Left cardiac atrium (tissue), 4 donors: ENCODE measurements around the gene TEX29. TPM values are rescaled to one million over a fixed set of nuclear protein-coding genes. Genes with fewer than 3 reads are reported as not detected.
A peak's percentile ranks its signal among the peaks of the same experiment; 100 is the strongest.

Source experiments
- ATAC-seq, 2 donors: fragments of 200-7000 bp; cut with Tn5 transposase; one replicate each; pipeline ENCODE4 v1.9.1; 2020; ENCODE audit warnings: mild to moderate bottlenecking in 2 of 2, moderate library complexity in 2 of 2
- DNase-seq: peaks from one replicate; pipeline ENCODE4 v3.0.0-alpha.2; 2020
- intact Hi-C, 2 donors: fragments of 100-400 bp; cut with DNase I; formaldehyde crosslinking; loops; one replicate each; pipeline versions ENCODE4 v1.14.1 to v1.15.1; 2022 to 2023
- long read RNA-seq: library from polyadenylated mRNA; unstranded; transcript quantifications from one replicate; pipeline ENCODE4 v2.0.0, GENCODE V29; 2021
- total RNA-seq, 2 donors: library from RNA; stranded (reverse); fragmentation: NEBNext Ultra II Directional; extraction: Animal tissue kit (Norgen Biotek cat#: 25700); gene quantifications; one replicate each; pipeline ENCODE4 v1.2.1, GENCODE V29; 2021
- donor health status: DM: no; HTN: yes; CAD: no.
- donor health status: DM: no; HTN: yes; CAD: no; lungs with severe emphysema.
- donor health status: DM: yes; HTN: yes; CAD: no.
- donor health status: Dilated cardiomyopathy.

Gene TEX29
- total RNA-seq, result under 1 TPM in 1 of 2 donors, not detected in 1; 0.41 TPM
- long read RNA-seq, result 0 reads

DNA sequence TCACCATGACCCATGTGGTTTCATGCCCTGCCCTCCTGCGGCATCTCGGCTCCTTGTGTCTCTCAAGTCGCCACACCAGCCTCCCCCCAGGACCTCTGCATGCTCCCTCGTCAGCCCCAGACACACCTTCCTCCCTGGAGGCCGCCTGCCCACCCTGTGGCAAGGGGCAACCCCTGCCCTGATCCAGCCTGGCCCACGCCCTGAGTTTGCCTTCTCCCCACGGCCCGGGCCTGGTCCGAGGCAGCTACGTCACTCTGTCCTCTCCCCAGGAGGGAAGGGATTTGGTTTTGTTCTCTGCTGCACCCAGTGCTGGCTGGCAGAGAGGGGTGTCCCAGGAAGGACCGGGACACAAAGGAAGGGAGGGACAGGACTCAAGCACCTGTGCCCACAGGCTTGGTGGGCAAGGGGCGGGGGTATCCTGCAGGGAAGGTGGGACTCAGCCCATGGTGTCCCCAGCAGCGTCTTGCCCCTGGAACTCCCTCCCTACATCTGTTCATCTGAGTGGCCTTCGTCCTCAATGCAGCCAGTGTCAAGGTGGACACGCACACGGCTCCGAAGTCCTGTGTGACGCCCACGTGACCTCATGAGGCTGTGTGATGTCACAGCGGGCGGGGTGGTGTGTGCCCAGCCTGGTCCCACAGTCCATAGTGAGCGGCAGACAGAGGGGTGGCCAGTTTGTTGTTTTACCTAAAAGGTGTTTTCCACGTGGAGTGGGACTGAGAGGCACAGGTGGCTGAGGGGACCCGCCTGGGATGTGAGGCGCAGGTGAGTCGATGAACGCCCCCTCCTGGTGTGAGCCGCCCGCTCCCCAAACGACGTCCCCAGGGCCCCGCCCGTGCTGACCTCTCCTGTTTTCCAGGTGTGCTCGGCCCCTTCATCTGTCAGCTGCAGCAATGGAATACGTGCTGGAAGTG, at the start of gene TEX29:
TEX29 (plus strand) TSS at position 645 of the 914 bp plus-strand sequence; CDS start at position 894, 249 bp downstream.
- DNase-seq (no peak), ATAC-seq (no peak)
- intact Hi-C loops, result no loop called here

DNA sequence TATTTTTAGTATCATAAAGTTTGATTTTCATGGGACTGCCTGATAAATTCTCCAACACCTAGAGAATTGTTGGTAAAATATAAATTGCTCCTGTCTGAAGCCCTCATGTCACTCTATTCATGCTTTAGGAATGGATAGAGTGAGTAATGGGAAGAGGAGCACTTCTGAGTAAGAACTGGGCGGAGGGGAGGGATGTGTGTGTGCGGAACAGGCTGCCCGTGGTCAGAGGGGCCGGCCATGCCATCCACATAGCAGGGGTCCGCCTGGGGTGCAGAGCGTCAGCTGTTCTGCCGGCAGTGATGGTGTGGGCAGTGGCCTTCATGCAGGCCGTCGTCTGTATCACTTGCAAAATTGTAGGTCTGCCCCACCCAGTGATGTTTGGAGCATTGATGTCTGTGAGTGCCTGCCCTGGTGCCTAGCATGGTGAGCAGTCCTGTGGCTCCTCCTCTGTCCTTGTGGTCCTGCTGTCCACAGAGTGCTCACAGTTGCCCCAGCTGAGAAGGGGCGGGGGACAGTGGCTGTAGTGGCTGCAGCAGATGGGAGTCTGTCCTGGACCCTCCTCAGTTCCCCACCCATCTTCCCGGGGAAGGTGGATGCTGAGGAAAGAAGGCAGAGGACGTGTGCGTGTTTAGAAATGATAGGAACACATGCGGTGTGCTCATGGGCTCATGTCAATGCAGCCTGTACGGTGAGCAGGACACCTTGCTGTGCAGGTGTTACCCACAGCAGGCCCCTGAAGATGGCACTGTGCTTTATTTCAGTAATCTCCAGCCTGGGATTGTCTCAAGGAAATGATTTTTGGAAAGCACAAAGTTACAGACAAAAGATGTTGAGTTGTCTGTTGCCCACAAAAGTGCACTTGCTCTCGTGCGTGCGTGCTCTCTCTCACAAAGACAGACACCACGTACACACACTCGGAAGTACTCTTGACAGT, 49.4 kb upstream of the TEX29 start:
- ATAC-seq, result peak in 1 of 2 donors; percentile 18
- intact Hi-C loops, result no loop called here
- DNase-seq, result no peak

DNA sequence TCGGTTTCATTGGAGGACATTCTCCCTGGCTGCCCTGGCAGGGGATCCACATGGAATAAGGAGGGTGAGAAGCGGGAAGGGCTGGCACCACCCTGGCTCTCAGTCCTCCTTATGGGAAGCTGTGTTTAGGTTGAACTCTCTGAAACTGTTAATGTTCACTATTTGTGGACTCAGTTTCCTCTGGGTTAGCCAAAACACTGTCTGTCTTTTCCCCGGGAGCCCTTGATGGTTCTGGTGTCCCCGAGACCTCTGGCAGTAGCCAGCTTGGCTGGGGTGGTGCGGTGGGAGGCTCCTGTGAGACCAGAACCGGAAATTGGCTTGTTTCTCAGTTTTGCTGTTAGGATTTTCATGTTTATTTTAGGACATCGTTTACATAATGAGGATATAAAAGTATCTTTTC, 48.3 kb upstream of the TEX29 start:
- intact Hi-C loops, result no loop called here
- ATAC-seq (no peak), DNase-seq (no peak)

DNA sequence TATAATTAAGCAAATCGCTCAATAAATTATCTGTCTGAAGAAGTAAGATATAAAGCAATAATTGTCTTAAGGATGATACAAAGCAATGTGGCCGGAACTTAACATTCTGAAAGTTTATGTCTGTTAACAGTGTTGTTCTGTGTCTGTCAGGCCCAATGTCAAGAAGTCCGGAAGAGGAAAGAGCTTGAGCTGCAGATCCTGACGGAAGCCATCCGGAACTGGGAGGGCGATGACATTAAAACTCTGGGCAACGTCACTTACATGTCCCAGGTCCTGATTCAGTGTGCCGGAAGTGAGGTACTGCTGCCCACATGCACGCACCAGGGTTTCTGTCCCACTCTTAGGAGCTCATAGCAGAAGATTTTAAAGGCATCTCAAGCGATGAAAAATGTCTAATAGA, 45.1 kb upstream of the TEX29 start:
- intact Hi-C loops, result no loop called here
- ATAC-seq, result no peak
- no peak for DNase-seq

DNA sequence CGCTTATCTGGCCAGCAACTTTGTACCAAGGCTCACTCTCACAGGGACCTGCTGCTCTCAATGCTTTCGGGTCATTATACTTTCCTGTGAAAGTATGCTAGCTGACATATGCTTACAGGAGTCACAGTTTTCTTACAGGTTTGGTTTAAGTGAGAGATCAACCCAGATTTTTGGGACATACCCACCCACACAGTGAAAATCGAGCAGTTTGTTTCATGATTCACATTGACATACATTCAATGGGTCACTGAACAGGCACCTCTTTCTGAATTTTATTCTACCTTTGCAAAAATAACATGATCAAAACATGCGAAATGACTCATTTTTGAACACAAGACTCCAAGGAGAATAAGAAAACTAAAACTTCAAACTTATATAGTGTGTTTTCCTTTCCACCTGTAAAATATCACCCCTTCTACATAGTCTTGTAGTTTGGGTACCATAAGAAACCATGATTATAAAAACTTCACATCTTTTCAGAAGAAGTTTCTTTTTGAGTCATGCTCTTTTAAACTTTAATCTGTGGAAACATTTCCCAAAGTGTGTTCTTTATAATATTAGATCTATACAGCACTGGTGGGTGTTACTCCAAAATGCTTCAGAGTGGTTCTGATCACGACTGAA, 44.3 kb upstream of the TEX29 start:
- DNase-seq (no peak), ATAC-seq (no peak)
- intact Hi-C loops, result no loop called here

DNA sequence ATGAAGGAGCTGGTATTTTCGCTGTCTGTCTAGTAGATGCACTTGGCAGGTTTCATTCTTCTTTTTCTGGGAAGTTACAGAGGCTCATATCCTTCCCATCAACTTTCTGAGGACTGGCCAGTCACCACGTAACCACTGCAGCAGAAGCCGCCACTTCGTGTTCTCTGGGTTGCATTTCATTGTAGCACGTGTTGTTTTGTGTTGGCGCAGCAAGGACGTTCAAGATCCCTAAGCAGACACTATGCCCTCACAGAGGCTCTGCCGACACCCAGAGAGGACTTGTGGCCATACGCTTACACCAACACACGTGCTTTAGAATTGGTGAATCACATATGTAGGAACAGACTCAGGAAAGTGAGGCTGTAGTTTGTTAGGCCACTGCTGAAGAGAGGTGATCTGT, 42.2 kb upstream of the TEX29 start:
- ATAC-seq (peak; percentile 6 to 28), DNase-seq (no peak)
- intact Hi-C loops, result no loop called here

DNA sequence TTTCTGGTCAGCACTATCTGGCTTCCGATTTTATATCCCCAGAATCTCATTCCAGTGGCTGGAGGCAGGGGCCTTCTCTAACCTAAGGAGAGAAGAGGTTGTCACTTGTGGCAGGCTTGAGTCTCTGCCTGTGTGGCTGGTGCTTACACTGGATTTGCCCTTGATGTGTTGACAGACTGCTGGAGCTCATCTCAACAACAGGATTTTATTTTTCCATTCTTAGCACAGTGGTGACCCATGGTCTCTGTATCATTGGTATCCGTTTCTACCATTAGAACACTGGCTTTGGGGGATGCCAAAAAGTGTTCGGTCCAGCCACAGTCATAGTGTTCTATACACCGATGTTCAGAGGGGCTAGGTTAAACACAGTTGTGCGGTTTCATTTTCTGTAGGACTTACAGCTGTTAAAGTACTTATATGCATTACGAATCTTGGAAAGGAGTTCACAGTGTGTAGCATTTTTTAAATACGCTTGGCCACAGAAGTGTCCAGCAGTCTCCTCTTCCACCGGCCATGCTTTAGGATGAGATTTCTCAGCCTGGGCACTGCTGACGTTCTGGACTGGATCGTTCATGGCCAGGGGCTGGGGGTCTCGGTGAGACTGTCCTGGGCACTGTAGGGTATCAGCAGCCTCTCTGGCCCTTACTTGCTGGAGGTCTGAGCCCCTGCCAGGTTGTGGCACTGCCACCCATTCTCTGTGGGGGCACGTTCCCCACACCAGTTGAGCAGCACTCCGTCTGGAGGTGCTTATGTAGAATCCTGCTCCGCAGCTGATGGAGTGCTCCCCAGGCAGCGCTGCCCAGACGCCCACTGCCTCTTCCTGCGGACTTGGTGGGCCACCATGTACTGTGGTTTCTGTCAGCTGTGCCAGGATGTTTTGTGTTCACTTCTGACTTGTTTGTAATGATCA, 41.4 kb upstream of the TEX29 start:
- intact Hi-C loops, result no loop called here
- ATAC-seq, result peak; percentile 64 to 74
- no peak for DNase-seq

DNA sequence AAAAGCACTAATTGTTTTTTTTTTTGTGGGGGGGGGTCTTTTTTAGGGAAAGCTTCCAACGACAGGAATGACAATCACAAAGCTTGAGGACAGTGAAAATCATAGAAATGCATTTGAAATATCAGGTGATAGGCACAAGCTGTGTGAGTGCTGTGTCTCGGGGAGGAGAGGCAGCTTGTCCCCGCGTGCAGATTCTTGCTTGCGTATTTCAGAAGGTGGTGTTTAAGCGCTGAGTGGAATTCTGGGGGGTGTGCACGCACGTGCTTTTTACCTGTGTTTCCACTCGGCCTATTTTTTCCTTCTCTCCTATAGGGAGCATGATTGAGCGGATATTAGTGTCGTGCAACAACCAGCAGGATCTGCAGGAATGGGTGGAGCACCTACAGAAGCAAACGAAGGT, 40.2 kb upstream of the TEX29 start:
- intact Hi-C loops, result loop anchor here in 1 of 2 donors (5.0 to 10.0 kb wide), 2 partner anchors 33 to 55 kb away; no protein-coding TSS in a partner anchor
- no peak for DNase-seq
- ATAC-seq, result no peak

DNA sequence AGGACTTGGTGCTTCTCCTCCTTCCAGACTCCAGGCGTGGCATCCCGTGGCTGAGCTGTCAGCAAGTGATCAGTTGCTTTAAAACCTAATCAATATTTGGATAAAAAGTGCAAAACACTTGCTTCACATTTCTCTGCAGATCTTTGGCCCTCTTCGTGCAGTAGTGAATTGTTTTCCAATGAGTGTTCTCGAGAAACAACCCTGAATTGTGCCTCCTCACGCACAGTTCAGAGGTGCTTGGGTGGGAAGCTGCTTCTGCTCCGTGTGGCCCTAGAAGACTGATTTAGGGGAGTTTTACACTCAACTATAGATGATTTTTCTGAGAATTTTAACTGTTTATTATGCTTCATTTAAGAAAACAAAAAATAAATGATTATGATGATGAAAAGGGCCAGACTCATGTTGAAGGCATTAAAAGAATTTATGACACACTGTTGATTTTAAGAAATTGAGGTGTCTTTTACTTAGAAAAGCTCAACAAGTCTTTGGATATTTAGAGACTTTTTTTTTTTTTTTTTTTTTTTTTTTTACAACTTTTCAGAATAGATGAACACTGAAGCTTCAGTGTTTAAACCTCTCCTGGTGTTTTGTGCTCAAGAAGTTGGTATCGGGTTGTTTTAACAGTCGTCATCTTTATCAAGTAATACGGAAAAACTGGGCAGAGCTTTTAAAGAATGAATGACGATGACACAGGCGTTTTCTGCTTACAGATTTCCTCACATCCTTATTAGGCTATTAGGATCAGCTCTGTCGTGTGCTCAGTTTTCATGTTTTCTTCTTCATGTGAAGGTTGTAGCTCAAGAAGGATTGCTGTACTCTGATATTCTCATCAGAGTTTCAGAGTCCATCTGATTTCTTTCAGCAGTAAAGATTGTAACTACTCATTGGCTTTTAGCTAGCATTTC, 39.5 kb upstream of the TEX29 start:
- intact Hi-C loops, result loop anchor here in 1 of 2 donors (5.0 to 10.0 kb wide), 2 partner anchors 34 to 56 kb away; no protein-coding TSS in a partner anchor
- DNase-seq, result no peak

DNA sequence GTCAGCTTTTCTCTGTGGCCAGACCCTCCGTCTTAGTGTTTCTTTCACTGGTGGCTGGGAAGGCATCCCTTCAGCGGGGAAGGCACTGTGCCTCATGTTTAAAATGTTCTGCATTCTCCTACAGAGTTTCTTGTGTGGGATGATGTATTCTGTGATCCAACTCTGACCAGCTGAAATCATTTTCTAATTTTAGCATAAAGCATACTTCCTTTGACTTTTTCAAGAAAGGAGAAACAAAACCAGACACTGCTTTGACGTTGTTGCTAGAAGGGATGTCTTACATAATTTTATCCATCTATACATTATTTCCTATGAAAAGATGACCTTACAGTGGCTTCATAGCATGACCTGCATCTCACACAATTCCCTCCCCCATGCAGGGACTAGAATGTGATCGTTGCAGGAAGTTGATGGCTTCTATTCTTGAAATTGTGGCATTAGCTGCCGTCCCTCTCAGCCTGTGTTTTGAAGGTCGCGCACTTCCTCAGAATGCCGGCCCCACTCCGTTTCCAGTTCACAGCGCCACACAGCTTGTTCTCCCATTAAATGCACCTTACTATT, 38.6 kb upstream of the TEX29 start:
- intact Hi-C loops, result loop anchor here in 1 of 2 donors (5.0 to 10.0 kb wide), 2 partner anchors 35 to 57 kb away; no protein-coding TSS in a partner anchor
- ATAC-seq, result peak; percentile 18 to 45
- DNase-seq, result no peak

More for the DNA sequence above, 39.5 kb upstream of the TEX29 start:
- peak in 1 of 2 donors; percentile 5 for ATAC-seq

DNA sequence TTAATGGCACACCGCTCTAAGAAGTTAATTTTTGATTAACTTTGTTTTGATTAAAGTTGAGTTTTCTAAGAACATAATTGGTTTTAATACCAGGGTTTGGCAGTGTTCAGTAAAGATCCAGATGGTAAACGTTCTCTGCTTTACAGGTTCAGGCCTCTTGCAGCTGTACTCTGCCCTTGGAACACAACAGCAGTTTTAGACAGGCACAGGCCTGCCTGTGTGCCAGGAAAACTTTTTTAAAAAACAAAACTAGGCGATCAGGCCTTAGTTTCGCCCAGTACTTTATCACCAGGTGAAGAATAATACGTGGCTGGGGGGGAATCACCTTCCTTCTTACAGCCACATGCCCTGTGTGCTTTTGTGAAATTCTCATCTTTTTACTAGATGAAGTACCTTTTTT, 38.0 kb upstream of the TEX29 start:
- intact Hi-C loops, result loop anchor here in 1 of 2 donors (5.0 to 10.0 kb wide), 2 partner anchors 35 to 58 kb away; no protein-coding TSS in a partner anchor
- DNase-seq, result no peak
- no peak for ATAC-seq

DNA sequence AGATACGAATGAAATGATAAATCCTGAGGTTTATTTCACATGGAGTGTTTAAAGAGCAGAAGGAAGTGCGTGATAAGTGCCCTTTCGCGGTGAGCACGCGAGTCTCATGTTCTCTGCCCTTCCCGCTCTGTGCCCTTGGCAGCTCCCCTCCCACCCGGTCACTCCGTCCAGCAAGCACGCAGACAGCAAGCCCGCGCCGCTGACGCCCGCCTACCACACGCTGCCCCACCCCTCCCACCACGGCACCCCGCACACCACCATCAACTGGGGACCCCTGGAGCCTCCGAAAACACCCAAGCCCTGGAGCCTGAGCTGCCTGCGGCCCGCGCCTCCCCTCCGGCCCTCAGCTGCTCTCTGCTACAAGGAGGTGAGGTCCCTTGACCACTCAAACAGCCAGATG, 37.4 kb upstream of the TEX29 start:
- ATAC-seq, result peak; percentile 58 to 71
- intact Hi-C loops, result loop anchor here in 1 of 2 donors (5.0 to 10.0 kb wide), 2 partner anchors 36 to 58 kb away; no protein-coding TSS in a partner anchor
- DNase-seq, result peak; percentile 72

DNA sequence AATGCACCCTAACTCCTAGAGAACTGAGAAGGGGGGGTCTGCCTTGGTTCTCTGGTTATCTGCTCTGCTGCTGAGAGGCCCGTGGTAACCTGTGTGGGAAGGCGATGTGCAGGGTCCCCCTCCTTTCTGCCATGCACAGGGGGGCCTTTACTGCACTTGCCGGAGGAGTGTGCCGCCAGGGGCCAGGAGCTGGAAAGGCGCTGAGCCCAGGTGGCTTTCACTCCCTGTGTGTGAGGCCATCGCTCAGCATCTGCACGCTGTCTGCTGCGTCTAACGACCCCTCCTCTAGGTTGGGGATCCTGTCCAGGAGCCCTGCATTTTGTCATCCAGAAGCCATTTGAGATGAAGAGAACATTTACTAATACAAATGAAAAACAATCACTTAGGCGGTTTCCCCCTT, 37.0 kb upstream of the TEX29 start:
- ATAC-seq (no peak), DNase-seq (no peak)
- intact Hi-C loops, result loop anchor here in 1 of 2 donors (5.0 to 10.0 kb wide), 2 partner anchors 36 to 59 kb away; no protein-coding TSS in a partner anchor

DNA sequence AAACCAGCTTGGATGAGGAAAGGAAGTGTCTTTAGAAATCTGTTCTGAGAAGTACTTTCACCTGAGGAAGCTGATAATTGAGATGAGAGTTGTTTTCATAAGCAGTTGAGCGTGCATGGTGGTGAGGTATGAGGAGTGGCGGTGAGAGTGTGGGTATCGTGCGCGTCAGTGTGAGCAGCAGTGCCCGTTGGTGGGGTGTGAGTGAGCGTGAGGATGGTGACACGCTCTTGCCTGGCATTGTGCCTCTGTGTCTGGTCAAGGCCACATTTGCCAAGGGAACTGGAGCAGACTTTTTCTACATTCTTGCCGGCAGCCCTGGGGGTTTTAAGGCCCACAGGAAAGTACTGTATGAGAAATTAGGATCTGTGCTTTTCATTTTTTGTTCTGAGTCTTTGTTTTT, 36.5 kb upstream of the TEX29 start:
- intact Hi-C loops, result loop anchor here in 1 of 2 donors (5.0 to 10.0 kb wide), 2 partner anchors 37 to 59 kb away; no protein-coding TSS in a partner anchor

DNA sequence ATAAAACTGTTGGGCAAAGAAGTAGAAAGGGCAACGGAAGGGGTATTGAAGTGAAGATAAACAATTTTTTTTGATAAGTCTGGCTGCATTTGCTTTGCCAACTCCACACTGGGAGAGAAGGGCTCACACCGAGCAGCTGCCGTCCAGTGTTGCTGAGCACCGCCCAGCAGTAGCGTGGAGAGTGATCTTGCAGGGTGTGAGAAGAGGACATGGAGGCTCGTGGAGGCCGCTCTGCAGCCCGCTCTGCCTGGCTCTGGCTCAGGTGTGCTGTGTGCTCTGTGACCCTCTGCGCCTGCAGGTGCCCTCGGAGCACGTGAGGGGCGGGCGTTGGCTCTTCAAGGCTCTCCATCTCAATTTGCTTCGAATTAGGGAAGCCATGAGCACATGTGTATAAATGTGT, 35.9 kb upstream of the TEX29 start:
- ATAC-seq, result peak in 1 of 2 donors; percentile 7
- DNase-seq, result no peak
- intact Hi-C loops, result loop anchor here in 1 of 2 donors (5.0 to 10.0 kb wide), 2 partner anchors 37 to 60 kb away; no protein-coding TSS in a partner anchor

More for the DNA sequence above, 36.5 kb upstream of the TEX29 start:
- ATAC-seq, result peak in 1 of 2 donors; percentile 26
- DNase-seq, result no peak

DNA sequence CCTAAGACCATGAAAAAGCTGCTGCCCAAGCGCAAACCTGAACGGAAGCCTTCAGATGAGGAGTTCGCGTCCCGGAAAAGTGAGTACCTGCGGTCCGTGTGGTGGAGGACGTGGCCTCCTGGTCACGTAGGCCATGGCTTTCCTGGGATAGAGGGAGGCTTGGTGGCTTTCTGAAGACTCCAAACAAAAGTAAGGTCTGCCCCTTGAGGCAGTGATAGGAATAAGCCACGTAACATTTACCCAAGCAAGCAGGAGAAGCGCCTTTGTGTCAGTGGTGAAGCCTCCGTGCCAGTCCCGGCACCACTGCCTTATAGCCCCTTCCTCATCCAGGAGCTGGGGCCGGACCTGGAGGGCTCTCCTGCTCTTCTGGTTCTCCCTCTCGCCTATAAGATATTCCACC, 34.3 kb upstream of the TEX29 start:
- ATAC-seq (no peak), DNase-seq (no peak)
- intact Hi-C loops, result loop anchor here in 1 of 2 donors (10.0 kb wide), 1 partner anchor 61 kb away; no protein-coding TSS in a partner anchor
